H1 (cell line): ENCODE measurements around the gene MPP3. TPM values are rescaled to one million over a fixed set of nuclear protein-coding genes. Genes with fewer than 3 reads are reported as not detected.

Source experiments
- CHD7 ChIP-seq: fragments of 300-600 bp; sonication (generic); IDR thresholded peaks from 2 replicates; pipeline ENCODE4 v1.7.1; 2012; ENCODE audit warnings: low read length, moderate library complexity, mild to moderate bottlenecking, inconsistent platforms; ENCODE audit not compliant: insufficient replicate concordance
- EZH2 ChIP-seq: fragments of 200-600 bp; sonication (generic); IDR thresholded peaks from 2 replicates; pipeline ENCODE4 v1.7.1; 2012; ENCODE audit warnings: low read depth, mild to moderate bottlenecking, moderate library complexity, low read length, inconsistent platforms; ENCODE audit not compliant: severe bottlenecking
- MAFK ChIP-seq: IDR thresholded peaks from 2 replicates; pipeline ENCODE4 v1.6.1; 2012; ENCODE audit warnings: low read depth, mild to moderate bottlenecking, improper control_type of control experiment, low read length
- RFX5 ChIP-seq: IDR thresholded peaks from 2 replicates; pipeline ENCODE4 v1.6.1; 2011; ENCODE audit warnings: low read depth, low read length, improper control_type of control experiment, borderline replicate concordance
- SAP30 ChIP-seq: fragments of 300-600 bp; sonication (generic); IDR thresholded peaks from 2 replicates; pipeline ENCODE4 v1.7.1; 2012; ENCODE audit warnings: low read length, moderate library complexity, mild to moderate bottlenecking, inconsistent platforms; ENCODE audit not compliant: insufficient read depth, insufficient replicate concordance
- TCF12 ChIP-seq: IDR thresholded peaks from 2 replicates; pipeline ENCODE4 v1.6.1; 2011; ENCODE audit warnings: low read depth, mild to moderate bottlenecking, low read length
- YY1 ChIP-seq: IDR thresholded peaks from 2 replicates; pipeline ENCODE4 v1.6.1; 2011; ENCODE audit warnings: low read depth, mild to moderate bottlenecking, low read length
- ZNF274 ChIP-seq: IDR thresholded peaks from 2 replicates; pipeline ENCODE4 v1.7.0; 2012; ENCODE audit warnings: low read length, borderline replicate concordance; ENCODE audit errors: extremely low read depth
- polyA plus RNA-seq, 7 experiments: library from polyadenylated mRNA; depleted of rRNA in 3 of 7; stranded (reverse) in 5 of 7; unstranded in 2 of 7; fragments of >200 nt in 5 of 7; fragments of 200-250 nt in 2 of 7; gene quantifications; 1 replicate in 5 of 7; 2 replicates in 1 of 7; 4 replicates in 1 of 7; pipeline versions ENCODE4 v1.2.1 to v1.2.3, GENCODE V29; 2011 to 2013; ENCODE audit warnings: missing spikeins in 2 of 7, mixed read lengths in 2 of 7
- total RNA-seq: library from RNA; stranded (reverse); fragmentation: NEBNext Ultra II Directional; extraction: Animal tissue kit (Norgen Biotek cat#: 25700); gene quantifications from 2 replicates; pipeline ENCODE4 v1.2.1, GENCODE V29; 2021
- TF ChIP-seq, protein P1 (sequence below): IDR thresholded peaks from 2 replicates; pipeline ENCODE4 v1.6.1; 2011; ENCODE audit warnings: low read length, improper control_type of control experiment

Gene MPP3
- total and polyA plus RNA-seq, 2 of the 8 experiments (the other 6 are each of a cell fraction or from before 2014, with no cell fraction given) = 3.1 to 6.1 TPM

- TF ChIP-seq CHD7 = no peak
- TF ChIP-seq SAP30 = no peak
- no peak for TF ChIP-seq YY1
- TF ChIP-seq RFX5 = no peak
- no peak for TF ChIP-seq EZH2
- TF ChIP-seq ZNF274 = no peak
- TF ChIP-seq, protein P1, sequence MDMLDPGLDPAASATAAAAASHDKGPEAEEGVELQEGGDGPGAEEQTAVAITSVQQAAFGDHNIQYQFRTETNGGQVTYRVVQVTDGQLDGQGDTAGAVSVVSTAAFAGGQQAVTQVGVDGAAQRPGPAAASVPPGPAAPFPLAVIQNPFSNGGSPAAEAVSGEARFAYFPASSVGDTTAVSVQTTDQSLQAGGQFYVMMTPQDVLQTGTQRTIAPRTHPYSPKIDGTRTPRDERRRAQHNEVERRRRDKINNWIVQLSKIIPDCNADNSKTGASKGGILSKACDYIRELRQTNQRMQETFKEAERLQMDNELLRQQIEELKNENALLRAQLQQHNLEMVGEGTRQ = no peak
- TF ChIP-seq TCF12 = no peak
- no peak for TF ChIP-seq MAFK
These were observed 14.0 kb downstream of the MPP3 start (continued) for GRCh38 chr17:43818966-43819365.
